ENCODE measurements around the gene ACSM2A.

GRCh38 chr16:20402651-20403050 is 48.7 kb upstream of the ACSM2A start:
- TF ChIP-seq CTCF (IDR thresholded peaks at IDR 0.05; ENCODE audit: poor library complexity, severe bottlenecking) (no peak), POLR2AphosphoS5 (IDR thresholded peaks at IDR 0.05) (no peak), REST (IDR thresholded peaks at IDR 0.05; ENCODE audit: borderline replicate concordance) (no peak), TAF1 (IDR thresholded peaks at IDR 0.05; ENCODE audit: low read depth) (no peak), EZH2 (IDR thresholded peaks at IDR 0.05; ENCODE audit: borderline replicate concordance, insufficient read depth, low read length, poor library complexity, severe bottlenecking) (no peak), RAD21 (conservative IDR thresholded peaks at IDR 0.05) (no peak), EP300 (conservative IDR thresholded peaks at IDR 0.05; ENCODE audit: poor library complexity, severe bottlenecking) (no peak), SMC3 (conservative IDR thresholded peaks at IDR 0.05; ENCODE audit: poor library complexity) (no peak)
